SU-DHL-6 (cell line): Measurements from ENCODE around the gene PDE4D.

Experiments used
- CTCF ChIP-seq: fragments of 200-600 bp; sonication (generic); IDR thresholded peaks from one replicate; pipeline ENCODE4 v1.5.1; 2017; ENCODE audit warnings: antibody characterized with exemption, mild to moderate bottlenecking, low read length, moderate library complexity; ENCODE audit not compliant: insufficient read depth, poor library complexity, severe bottlenecking
- EZH2phosphoT487 ChIP-seq: fragments of 200-600 bp; sonication (generic), shearing (Covaris generic); conservative IDR thresholded peaks from 2 replicates; pipeline ENCODE4 v1.6.1; 2018; ENCODE audit warnings: mild to moderate bottlenecking, antibody characterized with exemption, low read length, moderate library complexity, mixed read lengths

GRCh38 chr5:59038798-59039295 is 854.7 kb downstream of the PDE4D start:
- TF ChIP-seq CTCF = no peak
- TF ChIP-seq EZH2phosphoT487 = no peak
